Mesendoderm (in vitro differentiated cells): ENCODE data around the gene CNGB1.
A peak's percentile ranks its signal among the peaks of the same experiment; 100 is the strongest.

ENCODE experiments used
- DNase-seq: peaks from one replicate; pipeline ENCODE4 v3.0.0; 2013
- H2AK5ac ChIP-seq: 2 replicates; pipeline ENCODE4 v1.6.1; 2013; ENCODE audit warnings: low read length, inconsistent platforms
- H2BK120ac ChIP-seq: 2 replicates; pipeline ENCODE4 v1.6.1; 2013; ENCODE audit warnings: low read depth, mild to moderate bottlenecking, low read length, moderate library complexity, mixed read lengths
- H2BK15ac ChIP-seq: replicated peaks from 2 replicates; pipeline ENCODE4 v1.6.1; 2013; ENCODE audit warnings: low read depth, mild to moderate bottlenecking, moderate library complexity
- H2BK5ac ChIP-seq: 2 replicates; pipeline ENCODE4 v1.6.1; 2013; ENCODE audit warnings: low read length, inconsistent platforms
- H3K18ac ChIP-seq: 2 replicates; pipeline ENCODE4 v1.6.1; 2013; ENCODE audit warnings: mild to moderate bottlenecking, low read length, mixed read lengths
- H3K23ac ChIP-seq: one replicate; pipeline ENCODE4 v1.6.1; 2013; ENCODE audit warnings: low read length
- H3K27ac ChIP-seq: 2 replicates; pipeline ENCODE4 v1.5.1; 2013; ENCODE audit warnings: low read depth, mild to moderate bottlenecking, inconsistent platforms, low read length, moderate library complexity
- H3K27me3 ChIP-seq: 2 replicates; pipeline ENCODE4 v1.6.1; 2013; ENCODE audit warnings: low read length, control low read depth, mild to moderate bottlenecking, inconsistent platforms; ENCODE audit not compliant: insufficient read depth, poor library complexity
- H3K36me3 ChIP-seq: 2 replicates; pipeline ENCODE4 v1.6.1; 2013; ENCODE audit warnings: low read length, inconsistent platforms; ENCODE audit not compliant: control insufficient read depth, insufficient read depth
- H3K4ac ChIP-seq: one replicate; pipeline ENCODE4 v1.6.1; 2013; ENCODE audit warnings: low read depth, mild to moderate bottlenecking, low read length, moderate library complexity
- H3K4me1 ChIP-seq: 2 replicates; pipeline ENCODE4 v1.6.1; 2013; ENCODE audit warnings: low read depth, low read length, inconsistent platforms; ENCODE audit not compliant: control insufficient read depth
- H3K4me2 ChIP-seq: 2 replicates; pipeline ENCODE4 v1.6.1; 2013; ENCODE audit warnings: low read length
- H3K4me3 ChIP-seq: 2 replicates; pipeline ENCODE4 v1.5.1; 2013; ENCODE audit warnings: mild to moderate bottlenecking, low read length
- H3K56ac ChIP-seq: one replicate; pipeline ENCODE4 v1.6.1; 2013; ENCODE audit warnings: low read length
- H3K79me1 ChIP-seq: 2 replicates; pipeline ENCODE4 v1.6.1; 2013; ENCODE audit warnings: low read length, inconsistent platforms
- H3K79me2 ChIP-seq: 2 replicates; pipeline ENCODE4 v1.6.1; 2013; ENCODE audit warnings: mild to moderate bottlenecking, low read length; ENCODE audit not compliant: control insufficient read depth, insufficient read depth
- H3K9ac ChIP-seq: 2 replicates; pipeline ENCODE4 v1.6.1; 2013; ENCODE audit warnings: low read length, inconsistent platforms
- H4K5ac ChIP-seq: one replicate; pipeline ENCODE4 v1.6.1; 2013; ENCODE audit warnings: low read length
- H4K8ac ChIP-seq: one replicate; pipeline ENCODE4 v1.6.1; 2013; ENCODE audit warnings: low read depth, mild to moderate bottlenecking, control low read depth, low read length, moderate library complexity
- WGBS: extraction: QIAGEN DNeasy Blood & Tissue Kit; methylation state at CpG from one replicate; pipeline ENCODE4 v1.1.7; 2013; ENCODE audit warnings: low lambda C conversion rate, missing lambda C conversion rate; ENCODE audit not compliant: insufficient coverage; ENCODE audit errors: extremely low coverage; 5-methylcytosine and 5-hydroxymethylcytosine counted together

CNGB1 gene

GRCh38 chr16:58002416-58002800 is 31.5 kb upstream of the CNGB1 start:
- Histone ChIP-seq H3K36me3 (peaks cover 1% of the 10 kb centered on the region), H4K8ac (no peak overlapping the region), H3K23ac (no peak overlapping the region), H3K18ac (no peak overlapping the region), H3K79me2 (peaks cover 5% of the 10 kb centered on the region), H3K79me1 (peaks cover 10% of the 10 kb centered on the region), H2BK15ac (no peak overlapping the region), H3K4ac (no peak overlapping the region), H3K4me1 (peaks cover 16% of the 10 kb centered on the region), H3K27me3 (no peaks in the 10 kb centered on the region), H2AK5ac (no peak overlapping the region), H3K4me2 (no peak overlapping the region), H3K56ac (peak overlapping the region; percentile 84), H3K27ac (no peak overlapping the region), H3K9ac (peak overlapping the region; percentile 88), H4K5ac (no peak overlapping the region), H3K4me3 (no peak overlapping the region), H2BK5ac (no peak overlapping the region), H2BK120ac (no peak overlapping the region)
- DNase-seq, result no peak
- WGBS, result no CpG with 5 or more reads among the region's 9 CpGs

GRCh38 chr16:58001781-58002415 is 31.0 kb upstream of the CNGB1 start:
- Histone ChIP-seq H2AK5ac (no peak overlapping the region), H3K4me2 (peak overlapping the region; percentile 60), H3K9ac (peak overlapping the region; percentile 88), H4K8ac (no peak overlapping the region), H3K4me1 (peaks cover 16% of the 10 kb centered on the region), H3K36me3 (peaks cover 3% of the 10 kb centered on the region), H3K79me1 (peaks cover 10% of the 10 kb centered on the region), H3K18ac (no peak overlapping the region), H2BK120ac (no peak overlapping the region), H3K56ac (peak overlapping the region; percentile 84), H4K5ac (no peak overlapping the region), H3K27ac (no peak overlapping the region), H2BK15ac (no peak overlapping the region), H3K4ac (no peak overlapping the region), H2BK5ac (no peak overlapping the region), H3K79me2 (peaks cover 5% of the 10 kb centered on the region), H3K4me3 (peak overlapping the region; percentile 88), H3K27me3 (no peaks in the 10 kb centered on the region), H3K23ac (no peak overlapping the region)
- no peak for DNase-seq
- WGBS, result no CpG with 5 or more reads among the region's 10 CpGs

GRCh38 chr16:58000706-58001676 is 30.1 kb upstream of the CNGB1 start, which contains the start of gene USB1:
Gene USB1 (plus strand): TSS chr16:58001407. CDS start chr16:58001484, 77 bp downstream.
- Histone ChIP-seq H3K27me3 (no peaks in the 10 kb centered on the region), H3K79me2 (peaks cover 5% of the 10 kb centered on the region), H3K4me2 (peak within 1 kb of the TSS; percentile 64), H3K4ac (peak within 1 kb of the TSS; percentile 41), H3K79me1 (peaks cover 10% of the 10 kb centered on the region), H2BK5ac (peak within 1 kb of the TSS; percentile 62), H3K23ac (peak within 1 kb of the TSS; percentile 94), H3K4me3 (peak within 1 kb of the TSS; percentile 88), H3K4me1 (peaks cover 16% of the 10 kb centered on the region), H3K27ac (peak within 1 kb of the TSS; percentile 90), H4K8ac (peak within 1 kb of the TSS; percentile 42), H3K56ac (peak within 1 kb of the TSS; percentile 94), H2AK5ac (no peak within 1 kb of the TSS), H3K18ac (peak within 1 kb of the TSS; percentile 85), H3K36me3 (peaks cover 3% of the 10 kb centered on the region), H4K5ac (no peak within 1 kb of the TSS), H2BK15ac (no peak within 1 kb of the TSS), H3K9ac (peak within 1 kb of the TSS; percentile 88), H2BK120ac (peak within 1 kb of the TSS; percentile 19)
- WGBS, result no CpG with 5 or more reads among the region's 81 CpGs
- peak; percentile 96 for DNase-seq

GRCh38 chr16:57999971-58000705 is 29.2 kb upstream of the CNGB1 start, which contains the start of gene ZNF319:
Gene ZNF319 (minus strand): TSS chr16:58000672. CDS start chr16:57998265, 2,407 bp downstream.
- Histone ChIP-seq H3K79me2 (peaks cover 5% of the 10 kb centered on the region), H3K4ac (peak within 1 kb of the TSS; percentile 41), H4K5ac (no peak within 1 kb of the TSS), H2BK5ac (peak within 1 kb of the TSS; percentile 62), H3K4me1 (peaks cover 16% of the 10 kb centered on the region), H2BK15ac (no peak within 1 kb of the TSS), H3K23ac (peak within 1 kb of the TSS; percentile 94), H3K56ac (peak within 1 kb of the TSS; percentile 94), H3K4me3 (peak within 1 kb of the TSS; percentile 88), H4K8ac (peak within 1 kb of the TSS; percentile 42), H3K79me1 (peaks cover 10% of the 10 kb centered on the region), H3K27ac (peak within 1 kb of the TSS; percentile 90), H2BK120ac (peak within 1 kb of the TSS; percentile 19), H3K18ac (peak within 1 kb of the TSS; percentile 85), H2AK5ac (no peak within 1 kb of the TSS), H3K36me3 (peaks cover 3% of the 10 kb centered on the region), H3K4me2 (peak within 1 kb of the TSS; percentile 64), H3K9ac (peak within 1 kb of the TSS; percentile 88), H3K27me3 (no peaks in the 10 kb centered on the region)
- WGBS, result no CpG with 5 or more reads among the region's 95 CpGs
- peak; percentile 33 for DNase-seq

- Histone ChIP-seq H3K4me2 (peak overlapping the region; percentile 64), H3K79me1 (peaks cover 10% of the 10 kb centered on the region), H3K4me3 (peak overlapping the region; percentile 52), H2AK5ac (no peak overlapping the region), H3K27me3 (no peaks in the 10 kb centered on the region), H4K8ac (no peak overlapping the region), H2BK120ac (no peak overlapping the region), H3K27ac (no peak overlapping the region), H2BK5ac (no peak overlapping the region), H3K4ac (no peak overlapping the region), H3K36me3 (peaks cover 3% of the 10 kb centered on the region), H4K5ac (no peak overlapping the region), H3K23ac (no peak overlapping the region), H3K9ac (peak overlapping the region; percentile 82), H2BK15ac (no peak overlapping the region), H3K4me1 (peaks cover 16% of the 10 kb centered on the region), H3K56ac (peak overlapping the region; percentile 88), H3K18ac (peak overlapping the region; percentile 85), H3K79me2 (peaks cover 5% of the 10 kb centered on the region)
- no CpG with 5 or more reads among the region's 6 CpGs for WGBS
- peak; percentile 56 for DNase-seq
These were observed 28.5 kb upstream of the CNGB1 start for GRCh38 chr16:57999366-57999970.
